Liver (tissue), 3 donors: ENCODE results near the gene TIAM2.

Experiments
- FOXA2 ChIP-seq: IDR thresholded peaks from 2 replicates; pipeline ENCODE4 v1.6.1; 2016; ENCODE audit warnings: antibody characterized with exemption
- GABPA ChIP-seq, 2 donors: IDR thresholded peaks in 1 of 2; conservative IDR thresholded peaks in 1 of 2; 2 replicates each; pipeline ENCODE4 v1.6.1; 2016; ENCODE audit warnings: antibody characterized with exemption in 2 of 2, mild to moderate bottlenecking in 1 of 2, moderate library complexity in 1 of 2
- JUND ChIP-seq, 2 donors: IDR thresholded peaks; 2 replicates each; pipeline ENCODE4 v1.6.1; 2016; ENCODE audit warnings: antibody characterized with exemption in 2 of 2
- RXRA ChIP-seq, 2 donors: IDR thresholded peaks; 2 replicates each; pipeline ENCODE4 v1.6.1; 2017 to 2018; ENCODE audit warnings: antibody characterized with exemption in 2 of 2, mild to moderate bottlenecking in 1 of 2
- SP1 ChIP-seq: IDR thresholded peaks from 2 replicates; pipeline ENCODE4 v1.6.1; 2018; ENCODE audit warnings: antibody characterized with exemption, mild to moderate bottlenecking
- TAF1 ChIP-seq: conservative IDR thresholded peaks from 2 replicates; pipeline ENCODE4 v1.6.1; 2016; ENCODE audit warnings: antibody characterized with exemption, mild to moderate bottlenecking
- YY1 ChIP-seq: IDR thresholded peaks from 2 replicates; pipeline ENCODE4 v1.6.1; 2016; ENCODE audit warnings: antibody characterized with exemption, mild to moderate bottlenecking
- TF ChIP-seq, protein P1 (sequence below): fragments of 150-350 bp; IDR thresholded peaks from 2 replicates; pipeline ENCODE4 v1.5.1; 2017; ENCODE audit warnings: improper control_type of control experiment, low read depth, low read length; ENCODE audit not compliant: missing input control
- TF ChIP-seq, protein P2 (sequence below): IDR thresholded peaks from 2 replicates; pipeline ENCODE4 v1.6.1; 2016; ENCODE audit warnings: antibody characterized with exemption
- TF ChIP-seq, protein P3 (sequence below): IDR thresholded peaks from 2 replicates; pipeline ENCODE4 v1.6.1; 2016; ENCODE audit warnings: antibody characterized with exemption
- TF ChIP-seq, protein P4 (sequence below): IDR thresholded peaks from 2 replicates; pipeline ENCODE4 v1.6.1; 2016; ENCODE audit warnings: antibody characterized with exemption, mild to moderate bottlenecking
- TF ChIP-seq, protein P5 (sequence below): IDR thresholded peaks from 2 replicates; pipeline ENCODE4 v1.6.1; 2016; ENCODE audit warnings: antibody characterized with exemption
- donor health status: healthy.
- donor health status: healthy.

DNA sequence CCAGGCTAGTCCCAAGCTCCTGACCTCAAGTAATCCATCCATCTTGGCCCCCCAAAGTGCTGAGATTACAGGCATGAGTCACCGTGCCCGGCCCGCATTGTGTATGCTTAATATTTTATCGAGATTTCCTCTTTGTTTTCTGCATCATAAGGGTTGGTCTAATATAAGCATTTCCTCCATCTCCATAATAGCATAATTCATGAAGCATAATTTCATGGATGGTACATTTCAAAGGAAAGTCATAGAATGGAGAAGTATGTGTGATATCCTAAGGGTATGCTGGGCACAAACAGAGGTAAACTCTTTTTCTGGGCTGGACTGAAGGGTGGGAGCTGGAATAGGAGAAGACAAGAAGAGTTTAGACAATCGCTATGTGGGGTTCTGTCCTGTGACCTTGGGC lies 17.5 kb upstream of the TIAM2 start:
- TF ChIP-seq SP1 (no peak), YY1 (no peak), RXRA (IDR thresholded peaks at IDR 0.05) (no peak), GABPA (IDR thresholded peaks at IDR 0.05 in 1 of 2, conservative IDR thresholded peaks at IDR 0.05 in 1 of 2) (no peak), JUND (IDR thresholded peaks at IDR 0.05) (no peak), TAF1 (no peak), FOXA2 (no peak)
- TF ChIP-seq, protein P1, sequence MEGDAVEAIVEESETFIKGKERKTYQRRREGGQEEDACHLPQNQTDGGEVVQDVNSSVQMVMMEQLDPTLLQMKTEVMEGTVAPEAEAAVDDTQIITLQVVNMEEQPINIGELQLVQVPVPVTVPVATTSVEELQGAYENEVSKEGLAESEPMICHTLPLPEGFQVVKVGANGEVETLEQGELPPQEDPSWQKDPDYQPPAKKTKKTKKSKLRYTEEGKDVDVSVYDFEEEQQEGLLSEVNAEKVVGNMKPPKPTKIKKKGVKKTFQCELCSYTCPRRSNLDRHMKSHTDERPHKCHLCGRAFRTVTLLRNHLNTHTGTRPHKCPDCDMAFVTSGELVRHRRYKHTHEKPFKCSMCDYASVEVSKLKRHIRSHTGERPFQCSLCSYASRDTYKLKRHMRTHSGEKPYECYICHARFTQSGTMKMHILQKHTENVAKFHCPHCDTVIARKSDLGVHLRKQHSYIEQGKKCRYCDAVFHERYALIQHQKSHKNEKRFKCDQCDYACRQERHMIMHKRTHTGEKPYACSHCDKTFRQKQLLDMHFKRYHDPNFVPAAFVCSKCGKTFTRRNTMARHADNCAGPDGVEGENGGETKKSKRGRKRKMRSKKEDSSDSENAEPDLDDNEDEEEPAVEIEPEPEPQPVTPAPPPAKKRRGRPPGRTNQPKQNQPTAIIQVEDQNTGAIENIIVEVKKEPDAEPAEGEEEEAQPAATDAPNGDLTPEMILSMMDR = no peak
- TF ChIP-seq, protein P2, sequence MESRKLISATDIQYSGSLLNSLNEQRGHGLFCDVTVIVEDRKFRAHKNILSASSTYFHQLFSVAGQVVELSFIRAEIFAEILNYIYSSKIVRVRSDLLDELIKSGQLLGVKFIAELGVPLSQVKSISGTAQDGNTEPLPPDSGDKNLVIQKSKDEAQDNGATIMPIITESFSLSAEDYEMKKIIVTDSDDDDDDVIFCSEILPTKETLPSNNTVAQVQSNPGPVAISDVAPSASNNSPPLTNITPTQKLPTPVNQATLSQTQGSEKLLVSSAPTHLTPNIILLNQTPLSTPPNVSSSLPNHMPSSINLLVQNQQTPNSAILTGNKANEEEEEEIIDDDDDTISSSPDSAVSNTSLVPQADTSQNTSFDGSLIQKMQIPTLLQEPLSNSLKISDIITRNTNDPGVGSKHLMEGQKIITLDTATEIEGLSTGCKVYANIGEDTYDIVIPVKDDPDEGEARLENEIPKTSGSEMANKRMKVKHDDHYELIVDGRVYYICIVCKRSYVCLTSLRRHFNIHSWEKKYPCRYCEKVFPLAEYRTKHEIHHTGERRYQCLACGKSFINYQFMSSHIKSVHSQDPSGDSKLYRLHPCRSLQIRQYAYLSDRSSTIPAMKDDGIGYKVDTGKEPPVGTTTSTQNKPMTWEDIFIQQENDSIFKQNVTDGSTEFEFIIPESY = no peak
- TF ChIP-seq, protein P3, sequence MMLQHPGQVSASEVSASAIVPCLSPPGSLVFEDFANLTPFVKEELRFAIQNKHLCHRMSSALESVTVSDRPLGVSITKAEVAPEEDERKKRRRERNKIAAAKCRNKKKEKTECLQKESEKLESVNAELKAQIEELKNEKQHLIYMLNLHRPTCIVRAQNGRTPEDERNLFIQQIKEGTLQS = no peak
- TF ChIP-seq, protein P4, sequence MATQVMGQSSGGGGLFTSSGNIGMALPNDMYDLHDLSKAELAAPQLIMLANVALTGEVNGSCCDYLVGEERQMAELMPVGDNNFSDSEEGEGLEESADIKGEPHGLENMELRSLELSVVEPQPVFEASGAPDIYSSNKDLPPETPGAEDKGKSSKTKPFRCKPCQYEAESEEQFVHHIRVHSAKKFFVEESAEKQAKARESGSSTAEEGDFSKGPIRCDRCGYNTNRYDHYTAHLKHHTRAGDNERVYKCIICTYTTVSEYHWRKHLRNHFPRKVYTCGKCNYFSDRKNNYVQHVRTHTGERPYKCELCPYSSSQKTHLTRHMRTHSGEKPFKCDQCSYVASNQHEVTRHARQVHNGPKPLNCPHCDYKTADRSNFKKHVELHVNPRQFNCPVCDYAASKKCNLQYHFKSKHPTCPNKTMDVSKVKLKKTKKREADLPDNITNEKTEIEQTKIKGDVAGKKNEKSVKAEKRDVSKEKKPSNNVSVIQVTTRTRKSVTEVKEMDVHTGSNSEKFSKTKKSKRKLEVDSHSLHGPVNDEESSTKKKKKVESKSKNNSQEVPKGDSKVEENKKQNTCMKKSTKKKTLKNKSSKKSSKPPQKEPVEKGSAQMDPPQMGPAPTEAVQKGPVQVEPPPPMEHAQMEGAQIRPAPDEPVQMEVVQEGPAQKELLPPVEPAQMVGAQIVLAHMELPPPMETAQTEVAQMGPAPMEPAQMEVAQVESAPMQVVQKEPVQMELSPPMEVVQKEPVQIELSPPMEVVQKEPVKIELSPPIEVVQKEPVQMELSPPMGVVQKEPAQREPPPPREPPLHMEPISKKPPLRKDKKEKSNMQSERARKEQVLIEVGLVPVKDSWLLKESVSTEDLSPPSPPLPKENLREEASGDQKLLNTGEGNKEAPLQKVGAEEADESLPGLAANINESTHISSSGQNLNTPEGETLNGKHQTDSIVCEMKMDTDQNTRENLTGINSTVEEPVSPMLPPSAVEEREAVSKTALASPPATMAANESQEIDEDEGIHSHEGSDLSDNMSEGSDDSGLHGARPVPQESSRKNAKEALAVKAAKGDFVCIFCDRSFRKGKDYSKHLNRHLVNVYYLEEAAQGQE = no peak
- TF ChIP-seq, protein P5, sequence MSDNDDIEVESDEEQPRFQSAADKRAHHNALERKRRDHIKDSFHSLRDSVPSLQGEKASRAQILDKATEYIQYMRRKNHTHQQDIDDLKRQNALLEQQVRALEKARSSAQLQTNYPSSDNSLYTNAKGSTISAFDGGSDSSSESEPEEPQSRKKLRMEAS = no peak
